Liver (tissue), 9 donors: ENCODE results near the gene PET100. TPM values are rescaled to one million over a fixed set of nuclear protein-coding genes. Genes with fewer than 3 reads are reported as not detected.

Source experiments
- DNase-seq: peaks from one replicate; pipeline ENCODE4 v3.0.0-alpha.2; 2017; ENCODE audit warnings: low spot score
- H3K27ac ChIP-seq, 2 donors: one replicate each; pipeline ENCODE4 v1.7.0; 2013; ENCODE audit warnings: inconsistent platforms in 2 of 2, low read length in 2 of 2, control low read depth in 1 of 2, low read depth in 1 of 2, mild to moderate bottlenecking in 1 of 2
- H3K27me3 ChIP-seq, 4 donors: one replicate each; pipeline versions ENCODE4 v1.6.1 to v1.7.0; 2013; ENCODE audit warnings: low read length in 3 of 4, inconsistent platforms in 1 of 4, mild to moderate bottlenecking in 1 of 4, moderate library complexity in 1 of 4; ENCODE audit not compliant: control insufficient read depth in 4 of 4, insufficient read depth in 4 of 4
- H3K36me3 ChIP-seq, 4 donors: one replicate each; pipeline versions ENCODE4 v1.6.1 to v1.7.0; 2013; ENCODE audit warnings: low read length in 3 of 4, mild to moderate bottlenecking in 3 of 4, low read depth in 1 of 4, moderate library complexity in 1 of 4; ENCODE audit not compliant: control insufficient read depth in 4 of 4, insufficient read depth in 3 of 4
- H3K4me1 ChIP-seq, 4 donors: one replicate each; pipeline versions ENCODE4 v1.6.1 to v1.7.0; 2013; ENCODE audit warnings: low read length in 3 of 4, mild to moderate bottlenecking in 3 of 4, moderate library complexity in 1 of 4; ENCODE audit not compliant: control insufficient read depth in 4 of 4, insufficient read depth in 4 of 4
- H3K4me3 ChIP-seq, 3 donors: one replicate each; pipeline versions ENCODE4 v1.6.1 to v1.7.0; 2013; ENCODE audit warnings: low read length in 3 of 3, control low read depth in 1 of 3, low read depth in 1 of 3, mild to moderate bottlenecking in 1 of 3
- H3K9ac ChIP-seq, 2 donors: one replicate each; pipeline ENCODE4 v1.7.0; 2013; ENCODE audit warnings: low read length in 2 of 2, mild to moderate bottlenecking in 2 of 2, moderate library complexity in 2 of 2, control low read depth in 1 of 2, low read depth in 1 of 2
- H3K9me3 ChIP-seq, 4 donors: one replicate each; pipeline versions ENCODE4 v1.6.1 to v1.7.0; 2013; ENCODE audit warnings: low read length in 3 of 4; ENCODE audit not compliant: control insufficient read depth in 4 of 4
- ATF3 ChIP-seq: IDR thresholded peaks from 2 replicates; pipeline ENCODE4 v1.6.1; 2016; ENCODE audit warnings: antibody characterized with exemption
- EGR1 ChIP-seq, 2 donors: IDR thresholded peaks; 2 replicates each; pipeline ENCODE4 v1.6.1; 2016 to 2018; ENCODE audit warnings: antibody characterized with exemption in 2 of 2, low read depth in 2 of 2
- FOXA1 ChIP-seq: IDR thresholded peaks from 2 replicates; pipeline ENCODE4 v1.6.1; 2016; ENCODE audit warnings: antibody characterized with exemption
- FOXA2 ChIP-seq: IDR thresholded peaks from 2 replicates; pipeline ENCODE4 v1.6.1; 2016; ENCODE audit warnings: antibody characterized with exemption
- GABPA ChIP-seq, 2 donors: IDR thresholded peaks in 1 of 2; conservative IDR thresholded peaks in 1 of 2; 2 replicates each; pipeline ENCODE4 v1.6.1; 2016; ENCODE audit warnings: antibody characterized with exemption in 2 of 2, mild to moderate bottlenecking in 1 of 2, moderate library complexity in 1 of 2
- HNF4A ChIP-seq, 2 donors: conservative IDR thresholded peaks; 2 replicates each; pipeline ENCODE4 v1.6.1; 2016; ENCODE audit warnings: antibody characterized with exemption in 2 of 2, mild to moderate bottlenecking in 2 of 2
- HNF4G ChIP-seq: IDR thresholded peaks from 2 replicates; pipeline ENCODE4 v1.6.1; 2016; ENCODE audit warnings: antibody characterized with exemption
- JUND ChIP-seq, 2 donors: IDR thresholded peaks; 2 replicates each; pipeline ENCODE4 v1.6.1; 2016; ENCODE audit warnings: antibody characterized with exemption in 2 of 2
- RAD21 ChIP-seq, 2 donors: IDR thresholded peaks; 2 replicates each; pipeline ENCODE4 v1.6.1; 2016; ENCODE audit warnings: antibody characterized with exemption in 2 of 2, mild to moderate bottlenecking in 2 of 2
- SP1 ChIP-seq: IDR thresholded peaks from 2 replicates; pipeline ENCODE4 v1.6.1; 2018; ENCODE audit warnings: antibody characterized with exemption, mild to moderate bottlenecking
- TAF1 ChIP-seq: conservative IDR thresholded peaks from 2 replicates; pipeline ENCODE4 v1.6.1; 2016; ENCODE audit warnings: antibody characterized with exemption, mild to moderate bottlenecking
- YY1 ChIP-seq: IDR thresholded peaks from 2 replicates; pipeline ENCODE4 v1.6.1; 2016; ENCODE audit warnings: antibody characterized with exemption, mild to moderate bottlenecking
- WGBS: extraction: QIAGEN DNeasy Blood & Tissue Kit; methylation state at CpG from one replicate; pipeline ENCODE4 v1.1.7; 2013; 5-methylcytosine and 5-hydroxymethylcytosine counted together
- polyA plus RNA-seq, 2 donors: library from polyadenylated mRNA; stranded (reverse) in 1 of 2; unstranded in 1 of 2; fragments of 200-250 nt in 1 of 2; fragments of >200 nt in 1 of 2; fragmentation: Nextera tagmentation in 1 of 2; extraction: Ambion mirVana in 1 of 2; gene quantifications; one replicate each; pipeline versions ENCODE4 v1.2.1 to v1.2.3, GENCODE V29; 2013 to 2015
- total RNA-seq, 2 donors: library from RNA; depleted of rRNA; stranded (reverse); fragments of >200 nt; gene quantifications; one replicate each; pipeline ENCODE4 v1.2.3, GENCODE V29; 2014
- TF ChIP-seq, protein P1 (sequence below): fragments of 150-350 bp; IDR thresholded peaks from 2 replicates; pipeline ENCODE4 v1.5.1; 2017; ENCODE audit warnings: improper control_type of control experiment, low read depth, low read length; ENCODE audit not compliant: missing input control
- TF ChIP-seq, protein P2 (sequence below): IDR thresholded peaks from 2 replicates; pipeline ENCODE4 v1.6.1; 2016; ENCODE audit warnings: antibody characterized with exemption
- donor health status: healthy.
- donor health status: healthy.
- donor health status: healthy.
- donor health status: healthy.
- donor health status: healthy.

The PET100 gene
- total and polyA plus RNA-seq, 4 donors, result 4.8 to 225 (median 26.7) TPM

DNA sequence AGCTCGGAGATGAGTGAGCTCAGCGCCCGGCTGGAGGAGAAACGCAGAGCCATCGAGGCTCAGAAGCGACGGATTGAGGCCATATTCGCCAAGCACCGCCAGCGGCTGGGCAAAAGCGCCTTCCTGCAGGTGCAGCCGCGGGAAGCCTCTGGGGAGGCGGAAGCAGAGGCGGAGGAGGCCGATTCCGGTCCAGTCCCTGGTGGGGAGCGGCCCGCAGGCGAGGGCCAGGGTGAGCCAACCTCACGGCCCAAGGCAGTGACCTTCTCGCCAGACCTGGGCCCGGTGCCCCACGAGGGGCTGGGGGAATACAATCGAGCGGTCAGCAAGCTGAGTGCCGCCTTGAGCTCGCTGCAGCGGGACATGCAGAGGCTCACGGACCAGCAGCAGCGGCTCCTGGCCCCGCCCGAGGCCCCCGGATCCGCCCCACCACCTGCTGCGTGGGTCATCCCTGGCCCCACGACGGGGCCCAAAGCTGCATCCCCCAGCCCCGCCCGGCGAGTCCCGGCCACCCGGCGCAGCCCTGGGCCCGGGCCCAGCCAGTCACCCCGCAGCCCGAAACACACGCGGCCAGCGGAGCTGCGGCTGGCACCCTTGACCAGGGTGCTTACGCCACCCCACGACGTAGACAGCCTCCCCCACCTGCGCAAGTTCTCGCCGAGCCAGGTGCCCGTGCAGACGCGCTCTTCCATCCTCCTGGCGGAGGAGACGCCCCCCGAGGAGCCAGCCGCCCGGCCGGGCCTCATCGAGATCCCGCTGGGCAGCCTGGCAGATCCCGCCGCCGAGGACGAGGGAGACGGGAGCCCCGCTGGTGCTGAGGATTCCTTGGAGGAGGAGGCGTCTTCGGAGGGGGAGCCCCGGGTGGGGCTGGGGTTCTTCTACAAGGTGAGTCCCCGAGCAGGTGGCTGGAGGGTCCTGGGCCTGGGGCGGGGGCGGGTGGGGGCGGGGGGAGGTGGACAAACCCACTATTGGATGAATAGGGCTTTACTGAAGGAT, 17.0 kb upstream of the PET100 start:
- 94% methylated on average over 81 of the region's 81 CpGs for WGBS
- H3K9me3 ChIP-seq, result no peaks in the 10 kb centered on the region
- peaks cover 2 to 9% (median 6%) of the 10 kb centered on the region in 4 donors for H3K4me1 ChIP-seq
- no peak for DNase-seq
- peaks cover 19 to 41% (median 19%) of the 10 kb centered on the region in 4 donors for H3K36me3 ChIP-seq
- TF ChIP-seq HNF4G (no peak), HNF4A (conservative IDR thresholded peaks at IDR 0.05) (no peak)
- no peak overlapping the region for H3K27ac ChIP-seq
- no peak overlapping the region for H3K4me3 ChIP-seq
- no peak overlapping the region for H3K9ac ChIP-seq
- H3K27me3 ChIP-seq, result no peaks in the 10 kb centered on the region

GRCh38 chr19:7614859-7615741, 14.5 kb upstream of the PET100 start:
- TF ChIP-seq HNF4G, result no peak
- no peak for TF ChIP-seq YY1
- no peak for TF ChIP-seq FOXA2
- TF ChIP-seq, protein P1, sequence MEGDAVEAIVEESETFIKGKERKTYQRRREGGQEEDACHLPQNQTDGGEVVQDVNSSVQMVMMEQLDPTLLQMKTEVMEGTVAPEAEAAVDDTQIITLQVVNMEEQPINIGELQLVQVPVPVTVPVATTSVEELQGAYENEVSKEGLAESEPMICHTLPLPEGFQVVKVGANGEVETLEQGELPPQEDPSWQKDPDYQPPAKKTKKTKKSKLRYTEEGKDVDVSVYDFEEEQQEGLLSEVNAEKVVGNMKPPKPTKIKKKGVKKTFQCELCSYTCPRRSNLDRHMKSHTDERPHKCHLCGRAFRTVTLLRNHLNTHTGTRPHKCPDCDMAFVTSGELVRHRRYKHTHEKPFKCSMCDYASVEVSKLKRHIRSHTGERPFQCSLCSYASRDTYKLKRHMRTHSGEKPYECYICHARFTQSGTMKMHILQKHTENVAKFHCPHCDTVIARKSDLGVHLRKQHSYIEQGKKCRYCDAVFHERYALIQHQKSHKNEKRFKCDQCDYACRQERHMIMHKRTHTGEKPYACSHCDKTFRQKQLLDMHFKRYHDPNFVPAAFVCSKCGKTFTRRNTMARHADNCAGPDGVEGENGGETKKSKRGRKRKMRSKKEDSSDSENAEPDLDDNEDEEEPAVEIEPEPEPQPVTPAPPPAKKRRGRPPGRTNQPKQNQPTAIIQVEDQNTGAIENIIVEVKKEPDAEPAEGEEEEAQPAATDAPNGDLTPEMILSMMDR, result no peak
- TF ChIP-seq EGR1 (IDR thresholded peaks at IDR 0.05; ENCODE audit: low read depth in 2 of 2), result no peak
- TF ChIP-seq GABPA (IDR thresholded peaks at IDR 0.05 in 1 of 2, conservative IDR thresholded peaks at IDR 0.05 in 1 of 2), result no peak
- TF ChIP-seq, protein P2, sequence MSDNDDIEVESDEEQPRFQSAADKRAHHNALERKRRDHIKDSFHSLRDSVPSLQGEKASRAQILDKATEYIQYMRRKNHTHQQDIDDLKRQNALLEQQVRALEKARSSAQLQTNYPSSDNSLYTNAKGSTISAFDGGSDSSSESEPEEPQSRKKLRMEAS, result no peak
- no peak for TF ChIP-seq RAD21 (IDR thresholded peaks at IDR 0.05)
- no peak for TF ChIP-seq JUND (IDR thresholded peaks at IDR 0.05)
- no peak for TF ChIP-seq SP1
- TF ChIP-seq TAF1, result no peak
- TF ChIP-seq ATF3, result no peak
- no peak for TF ChIP-seq FOXA1
- Histone ChIP-seq H3K4me3 (no peak overlapping the region), H3K9ac (no peak overlapping the region), H3K9me3 (no peaks in the 10 kb centered on the region), H3K4me1 (peaks cover 17 to 33% (median 27%) of the 10 kb centered on the region in 4 donors), H3K27me3 (no peaks in the 10 kb centered on the region), H3K27ac (no peak overlapping the region), H3K36me3 (peaks cover 9 to 32% (median 17%) of the 10 kb centered on the region in 4 donors)
- DNase-seq, result no peak
- WGBS, result 89% methylated on average over 59 of the region's 59 CpGs
